ENCODE results near the gene PLXNA2. TPM values are rescaled to one million over a fixed set of nuclear protein-coding genes. Genes with fewer than 3 reads are reported as not detected.

Gene PLXNA2
- total and polyA plus RNA-seq, 2 donors (not counting 1 experiment from before 2014, with no cell fraction given), result 0.31 to 1.2 TPM

GRCh38 chr1:208160259-208160819 lies 83.8 kb downstream of the PLXNA2 start:
- Mint-ChIP-seq H3K4me3 (no peak overlapping the region), H3K27me3 (peaks cover 34% of the 10 kb centered on the region), H3K27ac (no peak overlapping the region), H3K9me3 (ENCODE audit: insufficient read depth) (no peaks in the 10 kb centered on the region), H3K4me1 (no peaks in the 10 kb centered on the region)
- Histone ChIP-seq H3K9ac (ENCODE audit: low read length) (no peak overlapping the region), H3K4me1 (ENCODE audit: control insufficient read depth in 2 of 2, insufficient read depth in 2 of 2, low read length in 2 of 2) (no peaks in the 10 kb centered on the region), H3K79me2 (ENCODE audit: control insufficient read depth, insufficient read depth, low read length) (no peaks in the 10 kb centered on the region), H2AFZ (ENCODE audit: insufficient read depth, low read depth, low read length, poor library complexity, severe bottlenecking) (no peak overlapping the region), H3K27me3 (replicated peaks in 1 of 4; ENCODE audit: control extremely low read depth in 1 of 4, control insufficient read depth in 3 of 4, insufficient read depth in 4 of 4, low read length in 3 of 4) (no peaks in the 10 kb centered on the region), H3K9me3 (ENCODE audit: control extremely low read depth in 1 of 3, control insufficient read depth in 2 of 3, insufficient read depth in 1 of 3, low read length in 2 of 3) (no peaks in the 10 kb centered on the region), H3K4me2 (replicated peaks; ENCODE audit: low read depth, low read length, poor library complexity, severe bottlenecking) (no peak overlapping the region), H3K27ac (ENCODE audit: low read length in 2 of 2) (no peak overlapping the region), H3K4me3 (ENCODE audit: control extremely low read depth in 1 of 5, extremely low read depth in 1 of 5, insufficient read depth in 1 of 5, low read depth in 2 of 5, low read length in 4 of 5) (no peak overlapping the region), H4K20me1 (ENCODE audit: control insufficient read depth, insufficient read depth, low read length, poor library complexity, severe bottlenecking) (no peaks in the 10 kb centered on the region), H3K36me3 (replicated peaks in 1 of 2; ENCODE audit: control extremely low read depth in 1 of 2, control insufficient read depth in 1 of 2, extremely low read depth in 1 of 2, insufficient read depth in 2 of 2, low read length in 1 of 2) (no peaks in the 10 kb centered on the region)
- ChIA-PET POLR2A (no interaction called here), CTCF (no interaction called here)
- no peak for ATAC-seq (ENCODE audit: low read depth)
- DNase-seq, result no peak
- intact Hi-C loops (cut with micrococcal nuclease), result no loop called here
- 67% methylated on average over 1 of the region's 4 CpGs for WGBS (ENCODE audit: insufficient coverage)
- no peak for TF ChIP-seq EZH2 (IDR thresholded peaks at IDR 0.05; ENCODE audit: borderline replicate concordance, insufficient read depth, low read depth, low read length, poor library complexity, severe bottlenecking)
- TF ChIP-seq, protein P1, sequence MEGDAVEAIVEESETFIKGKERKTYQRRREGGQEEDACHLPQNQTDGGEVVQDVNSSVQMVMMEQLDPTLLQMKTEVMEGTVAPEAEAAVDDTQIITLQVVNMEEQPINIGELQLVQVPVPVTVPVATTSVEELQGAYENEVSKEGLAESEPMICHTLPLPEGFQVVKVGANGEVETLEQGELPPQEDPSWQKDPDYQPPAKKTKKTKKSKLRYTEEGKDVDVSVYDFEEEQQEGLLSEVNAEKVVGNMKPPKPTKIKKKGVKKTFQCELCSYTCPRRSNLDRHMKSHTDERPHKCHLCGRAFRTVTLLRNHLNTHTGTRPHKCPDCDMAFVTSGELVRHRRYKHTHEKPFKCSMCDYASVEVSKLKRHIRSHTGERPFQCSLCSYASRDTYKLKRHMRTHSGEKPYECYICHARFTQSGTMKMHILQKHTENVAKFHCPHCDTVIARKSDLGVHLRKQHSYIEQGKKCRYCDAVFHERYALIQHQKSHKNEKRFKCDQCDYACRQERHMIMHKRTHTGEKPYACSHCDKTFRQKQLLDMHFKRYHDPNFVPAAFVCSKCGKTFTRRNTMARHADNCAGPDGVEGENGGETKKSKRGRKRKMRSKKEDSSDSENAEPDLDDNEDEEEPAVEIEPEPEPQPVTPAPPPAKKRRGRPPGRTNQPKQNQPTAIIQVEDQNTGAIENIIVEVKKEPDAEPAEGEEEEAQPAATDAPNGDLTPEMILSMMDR (IDR thresholded peaks at IDR 0.05), result no peak

DNA sequence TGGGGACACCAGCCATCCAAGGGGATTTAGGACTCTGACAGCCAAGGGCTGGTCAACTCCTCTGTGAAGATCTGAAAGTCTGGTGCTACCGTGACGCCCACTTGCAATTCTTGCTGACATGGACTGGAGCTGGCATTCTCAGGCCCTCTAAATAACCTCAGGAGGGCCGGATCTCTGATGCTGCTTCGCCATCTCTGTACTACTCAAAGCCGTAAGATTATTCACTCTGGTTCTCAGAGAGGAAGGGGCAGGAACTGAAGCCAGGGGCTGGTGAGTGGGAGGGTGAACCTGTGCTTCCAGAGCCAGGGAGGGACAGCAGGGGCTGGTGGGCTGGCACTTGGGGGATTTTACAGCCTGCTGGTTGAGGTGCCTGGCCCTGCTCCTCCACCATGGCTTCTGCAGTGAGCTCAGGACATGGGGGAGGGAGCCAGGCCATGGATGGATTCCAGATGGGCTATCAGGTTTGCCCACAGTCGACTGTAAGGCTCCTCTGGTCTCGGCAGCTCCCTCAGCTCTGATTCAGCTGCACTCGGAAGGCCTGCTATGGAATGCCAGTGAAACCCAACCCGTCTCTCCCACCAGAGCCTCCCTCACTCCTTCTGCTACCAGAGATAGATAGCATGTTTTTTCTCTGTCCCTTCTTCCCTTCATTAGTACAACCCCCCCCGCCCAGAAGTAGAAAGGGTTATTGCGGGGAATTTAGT lies 84.5 kb downstream of the PLXNA2 start:
- 97% methylated on average over 9 of the region's 11 CpGs for WGBS (ENCODE audit: insufficient coverage)

More for the DNA sequence above, 84.5 kb downstream of the PLXNA2 start:
- Histone ChIP-seq H3K4me1 (ENCODE audit: control insufficient read depth in 2 of 2, insufficient read depth in 2 of 2, low read length in 2 of 2) (no peaks in the 10 kb centered on the region), H3K9ac (ENCODE audit: low read length) (no peak overlapping the region), H3K27me3 (replicated peaks in 1 of 4; ENCODE audit: control extremely low read depth in 1 of 4, control insufficient read depth in 3 of 4, insufficient read depth in 4 of 4, low read length in 3 of 4) (no peaks in the 10 kb centered on the region), H4K20me1 (ENCODE audit: control insufficient read depth, insufficient read depth, low read length, poor library complexity, severe bottlenecking) (no peaks in the 10 kb centered on the region), H3K4me2 (replicated peaks; ENCODE audit: low read depth, low read length, poor library complexity, severe bottlenecking) (no peak overlapping the region), H3K9me3 (ENCODE audit: control extremely low read depth in 1 of 3, control insufficient read depth in 2 of 3, insufficient read depth in 1 of 3, low read length in 2 of 3) (no peaks in the 10 kb centered on the region), H3K4me3 (ENCODE audit: control extremely low read depth in 1 of 5, extremely low read depth in 1 of 5, insufficient read depth in 1 of 5, low read depth in 2 of 5, low read length in 4 of 5) (no peak overlapping the region), H3K36me3 (replicated peaks in 1 of 2; ENCODE audit: control extremely low read depth in 1 of 2, control insufficient read depth in 1 of 2, extremely low read depth in 1 of 2, insufficient read depth in 2 of 2, low read length in 1 of 2) (no peaks in the 10 kb centered on the region), H3K27ac (ENCODE audit: low read length in 2 of 2) (no peak overlapping the region), H2AFZ (ENCODE audit: insufficient read depth, low read depth, low read length, poor library complexity, severe bottlenecking) (no peak overlapping the region), H3K79me2 (ENCODE audit: control insufficient read depth, insufficient read depth, low read length) (no peaks in the 10 kb centered on the region)
- Mint-ChIP-seq H3K9me3 (ENCODE audit: insufficient read depth) (no peaks in the 10 kb centered on the region), H3K27me3 (peaks cover 30% of the 10 kb centered on the region), H3K4me3 (no peak overlapping the region), H3K4me1 (no peaks in the 10 kb centered on the region), H3K27ac (no peak overlapping the region)
- intact Hi-C loops (cut with micrococcal nuclease), result no loop called here
- ATAC-seq (ENCODE audit: low read depth) (no peak), DNase-seq (no peak)
- ChIA-PET CTCF (no interaction called here), POLR2A (no interaction called here)
- TF ChIP-seq, protein P1 (IDR thresholded peaks at IDR 0.05), result no peak
- no peak for TF ChIP-seq EZH2 (IDR thresholded peaks at IDR 0.05; ENCODE audit: borderline replicate concordance, insufficient read depth, low read depth, low read length, poor library complexity, severe bottlenecking)
